ENCODE data around the gene NIPAL4. TPM values are rescaled to one million over a fixed set of nuclear protein-coding genes. Genes with fewer than 3 reads are reported as not detected.

NIPAL4 gene
- total RNA-seq, 1 donor from 2014 or later = not detected

GRCh38 chr5:157514974-157515373, 55.0 kb downstream of the NIPAL4 start:
- no peak for DNase-seq (ENCODE audit: low read depth)

DNA sequence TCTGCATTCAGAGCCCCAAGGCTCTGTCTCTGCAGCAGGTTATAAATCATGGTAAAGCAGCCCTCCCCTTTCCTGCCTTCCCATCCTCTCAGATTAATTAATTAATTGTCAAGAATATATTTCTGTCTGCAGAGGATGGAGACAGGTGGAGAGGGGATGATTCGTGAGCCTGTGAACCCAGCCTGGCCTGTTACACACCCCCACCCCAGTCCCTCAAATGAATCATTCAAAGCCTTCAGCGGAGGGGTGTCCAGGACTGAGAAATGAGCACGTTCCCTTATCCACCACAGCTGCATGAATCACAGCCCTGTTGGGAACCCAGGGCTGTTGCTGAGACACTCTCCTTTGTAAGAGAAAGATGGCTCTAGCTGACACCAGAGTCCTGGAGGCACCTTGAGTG, 56.0 kb downstream of the NIPAL4 start:
- DNase-seq (ENCODE audit: low read depth) = peak; percentile 98

- peak; percentile 98 for DNase-seq (ENCODE audit: low read depth)
These were observed 56.8 kb downstream of the NIPAL4 start for GRCh38 chr5:157516626-157517325.

DNA sequence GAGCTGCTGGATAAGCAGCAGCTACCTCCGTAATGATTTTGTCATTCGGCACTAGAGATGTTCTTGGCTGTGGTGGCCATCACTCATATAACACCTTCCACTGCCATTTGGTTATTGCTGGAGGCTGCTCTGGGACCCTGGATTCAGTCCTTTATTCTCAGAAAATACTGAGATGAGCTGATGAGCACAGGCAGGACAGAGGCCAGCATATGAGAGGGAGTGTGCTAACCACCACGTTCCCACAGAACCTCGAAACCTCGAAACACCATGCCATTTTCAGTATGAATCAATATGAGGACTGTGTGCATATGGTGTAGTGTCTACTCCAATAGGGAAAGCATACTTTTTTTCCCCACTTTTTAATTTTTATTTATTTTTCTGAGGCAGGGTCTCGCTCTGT, 59.0 kb downstream of the NIPAL4 start:
- peak; percentile 72 for DNase-seq (ENCODE audit: low read depth)

- no peak for DNase-seq (ENCODE audit: low read depth)
These were observed 59.7 kb downstream of the NIPAL4 start for GRCh38 chr5:157519579-157520253.

- peak; percentile 55 for DNase-seq (ENCODE audit: low read depth)
These were observed 61.1 kb downstream of the NIPAL4 start for GRCh38 chr5:157520911-157521703.

- no peak for DNase-seq (ENCODE audit: low read depth)
These were observed 61.7 kb downstream of the NIPAL4 start for GRCh38 chr5:157521704-157522029.

DNA sequence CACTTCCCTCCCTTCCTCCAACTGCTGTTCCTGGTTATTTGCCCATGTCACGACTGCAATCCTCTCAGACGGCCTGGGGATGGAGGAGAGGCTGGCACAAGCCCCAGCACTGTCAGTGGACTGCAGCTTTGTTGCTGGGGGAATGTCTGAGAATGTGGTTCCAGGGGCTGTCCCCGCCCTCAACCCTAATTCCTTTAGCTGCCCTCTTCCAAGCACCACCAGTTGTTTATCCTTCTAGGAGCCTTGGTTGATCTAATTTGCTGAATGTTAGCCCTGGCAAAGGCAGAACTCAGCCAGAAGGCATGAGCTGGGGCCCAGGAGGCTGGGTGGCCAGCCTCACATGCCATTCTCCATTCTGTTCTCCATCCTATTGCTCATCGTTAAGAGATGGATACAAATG, 64.0 kb downstream of the NIPAL4 start:
- peak; percentile 84 for DNase-seq (ENCODE audit: low read depth)

Other genes with a start within 250 kb of the NIPAL4 start
- 5.5 and 5.6 TPM in 2 replicates for gene CYFIP2, start 194.1 kb upstream of the NIPAL4 start, total RNA-seq
- gene ADAM19, start 115.6 kb downstream of the NIPAL4 start, total RNA-seq = 33.4 and 36.8 TPM in 2 replicates
- 0.05 and 0.47 TPM in 2 replicates for gene SOX30, start 192.2 kb downstream of the NIPAL4 start, total RNA-seq
- not detected in 2 replicates for gene C5orf52, start 211.3 kb downstream of the NIPAL4 start, total RNA-seq